Liver (tissue), 9 donors: ENCODE measurements around the gene DUS1L. TPM values are rescaled to one million over a fixed set of nuclear protein-coding genes. Genes with fewer than 3 reads are reported as not detected.

Experiments
- DNase-seq: peaks from one replicate; pipeline ENCODE4 v3.0.0-alpha.2; 2017; ENCODE audit warnings: low spot score
- H3K27ac ChIP-seq, 2 donors: one replicate each; pipeline ENCODE4 v1.7.0; 2013; ENCODE audit warnings: inconsistent platforms in 2 of 2, low read length in 2 of 2, control low read depth in 1 of 2, low read depth in 1 of 2, mild to moderate bottlenecking in 1 of 2
- H3K27me3 ChIP-seq, 4 donors: one replicate each; pipeline versions ENCODE4 v1.6.1 to v1.7.0; 2013; ENCODE audit warnings: low read length in 3 of 4, inconsistent platforms in 1 of 4, mild to moderate bottlenecking in 1 of 4, moderate library complexity in 1 of 4; ENCODE audit not compliant: control insufficient read depth in 4 of 4, insufficient read depth in 4 of 4
- H3K36me3 ChIP-seq, 4 donors: one replicate each; pipeline versions ENCODE4 v1.6.1 to v1.7.0; 2013; ENCODE audit warnings: low read length in 3 of 4, mild to moderate bottlenecking in 3 of 4, low read depth in 1 of 4, moderate library complexity in 1 of 4; ENCODE audit not compliant: control insufficient read depth in 4 of 4, insufficient read depth in 3 of 4
- H3K4me1 ChIP-seq, 4 donors: one replicate each; pipeline versions ENCODE4 v1.6.1 to v1.7.0; 2013; ENCODE audit warnings: low read length in 3 of 4, mild to moderate bottlenecking in 3 of 4, moderate library complexity in 1 of 4; ENCODE audit not compliant: control insufficient read depth in 4 of 4, insufficient read depth in 4 of 4
- H3K4me3 ChIP-seq, 3 donors: one replicate each; pipeline versions ENCODE4 v1.6.1 to v1.7.0; 2013; ENCODE audit warnings: low read length in 3 of 3, control low read depth in 1 of 3, low read depth in 1 of 3, mild to moderate bottlenecking in 1 of 3
- H3K9ac ChIP-seq, 2 donors: one replicate each; pipeline ENCODE4 v1.7.0; 2013; ENCODE audit warnings: low read length in 2 of 2, mild to moderate bottlenecking in 2 of 2, moderate library complexity in 2 of 2, control low read depth in 1 of 2, low read depth in 1 of 2
- H3K9me3 ChIP-seq, 4 donors: one replicate each; pipeline versions ENCODE4 v1.6.1 to v1.7.0; 2013; ENCODE audit warnings: low read length in 3 of 4; ENCODE audit not compliant: control insufficient read depth in 4 of 4
- ATF3 ChIP-seq: IDR thresholded peaks from 2 replicates; pipeline ENCODE4 v1.6.1; 2016; ENCODE audit warnings: antibody characterized with exemption
- CTCF ChIP-seq: fragments of 150-350 bp; IDR thresholded peaks from 2 replicates; pipeline ENCODE4 v1.5.1; 2017; ENCODE audit warnings: improper control_type of control experiment, low read depth, low read length; ENCODE audit not compliant: missing input control
- EGR1 ChIP-seq, 2 donors: IDR thresholded peaks; 2 replicates each; pipeline ENCODE4 v1.6.1; 2016 to 2018; ENCODE audit warnings: antibody characterized with exemption in 2 of 2, low read depth in 2 of 2
- FOXA1 ChIP-seq: IDR thresholded peaks from 2 replicates; pipeline ENCODE4 v1.6.1; 2016; ENCODE audit warnings: antibody characterized with exemption
- FOXA2 ChIP-seq: IDR thresholded peaks from 2 replicates; pipeline ENCODE4 v1.6.1; 2016; ENCODE audit warnings: antibody characterized with exemption
- GABPA ChIP-seq, 2 donors: IDR thresholded peaks in 1 of 2; conservative IDR thresholded peaks in 1 of 2; 2 replicates each; pipeline ENCODE4 v1.6.1; 2016; ENCODE audit warnings: antibody characterized with exemption in 2 of 2, mild to moderate bottlenecking in 1 of 2, moderate library complexity in 1 of 2
- HNF4A ChIP-seq, 2 donors: conservative IDR thresholded peaks; 2 replicates each; pipeline ENCODE4 v1.6.1; 2016; ENCODE audit warnings: antibody characterized with exemption in 2 of 2, mild to moderate bottlenecking in 2 of 2
- HNF4G ChIP-seq: IDR thresholded peaks from 2 replicates; pipeline ENCODE4 v1.6.1; 2016; ENCODE audit warnings: antibody characterized with exemption
- JUND ChIP-seq, 2 donors: IDR thresholded peaks; 2 replicates each; pipeline ENCODE4 v1.6.1; 2016; ENCODE audit warnings: antibody characterized with exemption in 2 of 2
- MAX ChIP-seq: IDR thresholded peaks from 2 replicates; pipeline ENCODE4 v1.6.1; 2016; ENCODE audit warnings: antibody characterized with exemption
- NR2F2 ChIP-seq: IDR thresholded peaks from 2 replicates; pipeline ENCODE4 v1.6.1; 2016; ENCODE audit warnings: antibody characterized with exemption
- RAD21 ChIP-seq, 2 donors: IDR thresholded peaks; 2 replicates each; pipeline ENCODE4 v1.6.1; 2016; ENCODE audit warnings: antibody characterized with exemption in 2 of 2, mild to moderate bottlenecking in 2 of 2
- REST ChIP-seq: IDR thresholded peaks from 2 replicates; pipeline ENCODE4 v1.6.1; 2016; ENCODE audit warnings: antibody characterized with exemption, mild to moderate bottlenecking
- RXRA ChIP-seq, 2 donors: IDR thresholded peaks; 2 replicates each; pipeline ENCODE4 v1.6.1; 2017 to 2018; ENCODE audit warnings: antibody characterized with exemption in 2 of 2, mild to moderate bottlenecking in 1 of 2
- SP1 ChIP-seq: IDR thresholded peaks from 2 replicates; pipeline ENCODE4 v1.6.1; 2018; ENCODE audit warnings: antibody characterized with exemption, mild to moderate bottlenecking
- TAF1 ChIP-seq: conservative IDR thresholded peaks from 2 replicates; pipeline ENCODE4 v1.6.1; 2016; ENCODE audit warnings: antibody characterized with exemption, mild to moderate bottlenecking
- ZBTB33 ChIP-seq: IDR thresholded peaks from 2 replicates; pipeline ENCODE4 v1.6.1; 2016; ENCODE audit warnings: antibody characterized with exemption
- WGBS: extraction: QIAGEN DNeasy Blood & Tissue Kit; methylation state at CpG from one replicate; pipeline ENCODE4 v1.1.7; 2013; 5-methylcytosine and 5-hydroxymethylcytosine counted together
- polyA plus RNA-seq, 2 donors: library from polyadenylated mRNA; stranded (reverse) in 1 of 2; unstranded in 1 of 2; fragments of 200-250 nt in 1 of 2; fragments of >200 nt in 1 of 2; fragmentation: Nextera tagmentation in 1 of 2; extraction: Ambion mirVana in 1 of 2; gene quantifications; one replicate each; pipeline versions ENCODE4 v1.2.1 to v1.2.3, GENCODE V29; 2013 to 2015
- total RNA-seq, 2 donors: library from RNA; depleted of rRNA; stranded (reverse); fragments of >200 nt; gene quantifications; one replicate each; pipeline ENCODE4 v1.2.3, GENCODE V29; 2014
- donor health status: healthy.
- donor health status: healthy.
- donor health status: healthy.
- donor health status: healthy.
- donor health status: healthy.

DUS1L gene
- total and polyA plus RNA-seq, 4 donors, result 40.6 to 74.7 (median 53.3) TPM

- peak overlapping the region in 2 of 3 donors; percentile 70 to 90 for H3K4me3 ChIP-seq
- no peaks in the 10 kb centered on the region for H3K27me3 ChIP-seq
- no peak for TF ChIP-seq ATF3
- TF ChIP-seq CTCF, result no peak
- no peak for TF ChIP-seq FOXA2
- no peak for TF ChIP-seq GABPA (IDR thresholded peaks at IDR 0.05 in 1 of 2, conservative IDR thresholded peaks at IDR 0.05 in 1 of 2)
- TF ChIP-seq JUND (IDR thresholded peaks at IDR 0.05), result no peak
- no peak for TF ChIP-seq MAX
- TF ChIP-seq SP1, result no peak
- TF ChIP-seq RAD21 (IDR thresholded peaks at IDR 0.05), result no peak
- no peak for TF ChIP-seq ZBTB33
- TF ChIP-seq EGR1 (IDR thresholded peaks at IDR 0.05; ENCODE audit: low read depth in 2 of 2), result no peak
- no peak for TF ChIP-seq RXRA (IDR thresholded peaks at IDR 0.05)
- TF ChIP-seq TAF1, result no peak
- no peak for TF ChIP-seq NR2F2
- WGBS, result 42% methylated on average over 8 of the region's 8 CpGs
- H3K4me1 ChIP-seq, result peaks cover 14 to 65% (median 42%) of the 10 kb centered on the region in 4 donors
- no peaks in the 10 kb centered on the region for H3K9me3 ChIP-seq
- no peak for DNase-seq
- H3K36me3 ChIP-seq, result peaks cover 0 to 5% (median 1%) of the 10 kb centered on the region in 4 donors
- H3K27ac ChIP-seq, result peak overlapping the region; percentile 15 to 99
- no peak overlapping the region for H3K9ac ChIP-seq
These were observed 30.1 kb downstream of the DUS1L start for GRCh38 chr17:82035488-82035887.

DNA sequence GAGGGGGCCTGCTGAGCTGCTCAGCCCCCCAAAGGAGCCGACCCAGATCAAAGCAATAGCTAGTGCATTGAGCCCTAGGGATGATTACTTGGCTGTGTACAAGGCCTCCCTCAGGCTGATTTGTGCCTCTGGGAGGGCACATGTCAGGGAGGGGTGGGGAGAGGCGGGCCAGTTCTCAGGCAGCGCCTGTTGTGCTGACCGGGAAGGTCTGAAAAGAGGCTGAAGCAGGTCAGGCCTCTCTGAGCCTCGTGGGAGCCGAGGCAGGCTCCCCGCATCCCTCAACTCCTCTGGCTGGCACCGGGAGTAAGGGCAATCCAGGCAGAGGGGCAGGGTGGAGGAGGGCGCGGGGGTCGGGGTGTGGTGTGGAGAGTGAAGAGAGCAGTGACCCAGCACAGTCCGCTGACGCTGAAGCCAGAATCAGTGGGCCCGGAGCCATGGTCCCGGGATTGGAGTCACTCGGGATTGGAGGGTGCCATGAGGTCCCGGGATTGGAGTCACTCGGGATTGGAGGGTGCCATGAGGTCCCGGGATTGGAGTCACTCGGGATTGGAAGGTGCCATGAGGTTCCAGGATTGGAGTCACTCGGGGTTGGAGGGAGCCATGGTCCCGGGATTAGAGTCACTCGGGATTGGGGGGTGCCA, 31.1 kb downstream of the DUS1L start:
- 40% methylated on average over 23 of the region's 23 CpGs for WGBS
- Histone ChIP-seq H3K36me3 (peaks cover 0 to 5% (median 1%) of the 10 kb centered on the region in 4 donors), H3K9ac (peak overlapping the region in 1 of 2 donors; percentile 8), H3K4me3 (no peak overlapping the region), H3K4me1 (peaks cover 20 to 66% (median 44%) of the 10 kb centered on the region in 4 donors), H3K9me3 (no peaks in the 10 kb centered on the region), H3K27me3 (no peaks in the 10 kb centered on the region), H3K27ac (peak overlapping the region in 1 of 2 donors; percentile 50)
- DNase-seq, result no peak
- peak in 1 of 2 donors; percentile 4 for TF ChIP-seq HNF4A (conservative IDR thresholded peaks at IDR 0.05)
- no peak for TF ChIP-seq CTCF
- no peak for TF ChIP-seq GABPA (IDR thresholded peaks at IDR 0.05 in 1 of 2, conservative IDR thresholded peaks at IDR 0.05 in 1 of 2)
- no peak for TF ChIP-seq JUND (IDR thresholded peaks at IDR 0.05)
- TF ChIP-seq ATF3, result no peak
- TF ChIP-seq FOXA1, result no peak
- TF ChIP-seq MAX, result no peak
- peak; percentile 52 for TF ChIP-seq SP1
- TF ChIP-seq EGR1 (IDR thresholded peaks at IDR 0.05; ENCODE audit: low read depth in 2 of 2), result no peak
- peak; percentile 12 to 37 for TF ChIP-seq RXRA (IDR thresholded peaks at IDR 0.05)
- TF ChIP-seq TAF1, result no peak
- TF ChIP-seq REST, result no peak
- peak in 1 of 2 donors; percentile 18 for TF ChIP-seq RAD21 (IDR thresholded peaks at IDR 0.05)
- no peak for TF ChIP-seq HNF4G
